HEK293 (cell line): Measurements from ENCODE around the gene FBXL15.

Source experiments
- SP2 ChIP-seq: fragments of 450-650 bp; formaldehyde crosslinking; IDR thresholded peaks from 2 replicates; pipeline ENCODE4 v1.5.1; 2016; ENCODE audit warnings: missing biosample characterization, missing genetic modification characterization
- ZEB2 ChIP-seq: fragments of 450-650 bp; formaldehyde crosslinking; IDR thresholded peaks from 2 replicates; pipeline ENCODE4 v1.5.1; 2016; ENCODE audit warnings: missing biosample characterization, missing genetic modification characterization
- ZNF121 ChIP-seq: fragments of 450-650 bp; formaldehyde crosslinking; IDR thresholded peaks from 2 replicates; pipeline ENCODE4 v1.5.1; 2016; ENCODE audit warnings: missing biosample characterization, missing genetic modification characterization
- ZNF23 ChIP-seq: fragments of 450-650 bp; formaldehyde crosslinking; IDR thresholded peaks from 2 replicates; pipeline ENCODE4 v1.5.1; 2016; ENCODE audit warnings: missing biosample characterization, missing genetic modification characterization, borderline replicate concordance
- ZNF248 ChIP-seq: fragments of 450-650 bp; formaldehyde crosslinking; IDR thresholded peaks from 2 replicates; pipeline ENCODE4 v1.5.1; 2017; ENCODE audit warnings: missing biosample characterization, missing genetic modification characterization
- ZNF549 ChIP-seq: fragments of 450-650 bp; IDR thresholded peaks from 2 replicates; pipeline ENCODE4 v1.5.1; 2018; ENCODE audit warnings: missing biosample characterization, missing genetic modification characterization, mild to moderate bottlenecking, inconsistent platforms, moderate library complexity
- TF ChIP-seq, protein P1 (sequence below): fragments of 450-650 bp; formaldehyde crosslinking; IDR thresholded peaks from 2 replicates; pipeline ENCODE4 v1.5.1; 2016; ENCODE audit warnings: missing biosample characterization, missing genetic modification characterization
- TF ChIP-seq, protein P2 (sequence below): fragments of 450-650 bp; formaldehyde crosslinking; IDR thresholded peaks from 2 replicates; pipeline ENCODE4 v1.5.1; 2016; ENCODE audit warnings: missing biosample characterization, missing genetic modification characterization
- TF ChIP-seq, protein P3 (sequence below): fragments of 450-650 bp; formaldehyde crosslinking; optimal IDR thresholded peaks from 2 replicates; pipeline ENCODE3; 2016; ENCODE audit warnings: missing biosample characterization, mild to moderate bottlenecking, missing genetic modification characterization
- TF ChIP-seq, protein P4 (sequence below): fragments of 450-650 bp; formaldehyde crosslinking; IDR thresholded peaks from 2 replicates; pipeline ENCODE4 v1.5.1; 2016; ENCODE audit warnings: missing biosample characterization, missing genetic modification characterization

DNA sequence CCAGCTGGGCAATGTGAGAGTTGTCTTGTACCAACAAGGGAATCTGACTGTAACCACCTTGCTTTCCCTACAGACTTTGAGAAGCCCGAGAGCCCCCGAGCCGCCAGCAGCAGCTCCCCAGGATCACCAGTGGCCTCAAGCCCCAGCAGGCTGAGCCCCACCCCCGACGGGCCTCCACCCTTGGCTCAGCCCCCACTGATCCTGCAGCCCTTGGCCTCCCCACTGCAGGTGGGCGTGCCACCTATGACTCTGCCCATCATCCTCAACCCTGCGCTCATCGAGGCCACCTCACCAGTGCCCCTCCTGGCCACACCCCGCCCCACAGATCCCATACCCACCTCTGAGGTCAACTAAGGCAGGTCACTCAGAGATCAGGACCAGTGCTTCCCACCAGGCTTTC lies 38.7 kb upstream of the FBXL15 start:
- TF ChIP-seq, protein P1, sequence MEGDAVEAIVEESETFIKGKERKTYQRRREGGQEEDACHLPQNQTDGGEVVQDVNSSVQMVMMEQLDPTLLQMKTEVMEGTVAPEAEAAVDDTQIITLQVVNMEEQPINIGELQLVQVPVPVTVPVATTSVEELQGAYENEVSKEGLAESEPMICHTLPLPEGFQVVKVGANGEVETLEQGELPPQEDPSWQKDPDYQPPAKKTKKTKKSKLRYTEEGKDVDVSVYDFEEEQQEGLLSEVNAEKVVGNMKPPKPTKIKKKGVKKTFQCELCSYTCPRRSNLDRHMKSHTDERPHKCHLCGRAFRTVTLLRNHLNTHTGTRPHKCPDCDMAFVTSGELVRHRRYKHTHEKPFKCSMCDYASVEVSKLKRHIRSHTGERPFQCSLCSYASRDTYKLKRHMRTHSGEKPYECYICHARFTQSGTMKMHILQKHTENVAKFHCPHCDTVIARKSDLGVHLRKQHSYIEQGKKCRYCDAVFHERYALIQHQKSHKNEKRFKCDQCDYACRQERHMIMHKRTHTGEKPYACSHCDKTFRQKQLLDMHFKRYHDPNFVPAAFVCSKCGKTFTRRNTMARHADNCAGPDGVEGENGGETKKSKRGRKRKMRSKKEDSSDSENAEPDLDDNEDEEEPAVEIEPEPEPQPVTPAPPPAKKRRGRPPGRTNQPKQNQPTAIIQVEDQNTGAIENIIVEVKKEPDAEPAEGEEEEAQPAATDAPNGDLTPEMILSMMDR = no peak
- TF ChIP-seq, protein P2, sequence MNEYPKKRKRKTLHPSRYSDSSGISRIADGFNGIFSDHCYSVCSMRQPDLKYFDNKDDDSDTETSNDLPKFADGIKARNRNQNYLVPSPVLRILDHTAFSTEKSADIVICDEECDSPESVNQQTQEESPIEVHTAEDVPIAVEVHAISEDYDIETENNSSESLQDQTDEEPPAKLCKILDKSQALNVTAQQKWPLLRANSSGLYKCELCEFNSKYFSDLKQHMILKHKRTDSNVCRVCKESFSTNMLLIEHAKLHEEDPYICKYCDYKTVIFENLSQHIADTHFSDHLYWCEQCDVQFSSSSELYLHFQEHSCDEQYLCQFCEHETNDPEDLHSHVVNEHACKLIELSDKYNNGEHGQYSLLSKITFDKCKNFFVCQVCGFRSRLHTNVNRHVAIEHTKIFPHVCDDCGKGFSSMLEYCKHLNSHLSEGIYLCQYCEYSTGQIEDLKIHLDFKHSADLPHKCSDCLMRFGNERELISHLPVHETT (tag by site-specific recombination) = no peak
- TF ChIP-seq ZNF248 (tag by site-specific recombination) = no peak
- TF ChIP-seq, protein P3, sequence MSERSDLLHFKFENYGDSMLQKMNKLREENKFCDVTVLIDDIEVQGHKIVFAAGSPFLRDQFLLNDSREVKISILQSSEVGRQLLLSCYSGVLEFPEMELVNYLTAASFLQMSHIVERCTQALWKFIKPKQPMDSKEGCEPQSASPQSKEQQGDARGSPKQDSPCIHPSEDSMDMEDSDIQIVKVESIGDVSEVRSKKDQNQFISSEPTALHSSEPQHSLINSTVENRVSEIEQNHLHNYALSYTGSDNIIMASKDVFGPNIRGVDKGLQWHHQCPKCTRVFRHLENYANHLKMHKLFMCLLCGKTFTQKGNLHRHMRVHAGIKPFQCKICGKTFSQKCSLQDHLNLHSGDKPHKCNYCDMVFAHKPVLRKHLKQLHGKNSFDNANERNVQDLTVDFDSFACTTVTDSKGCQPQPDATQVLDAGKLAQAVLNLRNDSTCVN (tag by site-specific recombination) = no peak
- TF ChIP-seq, protein P4, sequence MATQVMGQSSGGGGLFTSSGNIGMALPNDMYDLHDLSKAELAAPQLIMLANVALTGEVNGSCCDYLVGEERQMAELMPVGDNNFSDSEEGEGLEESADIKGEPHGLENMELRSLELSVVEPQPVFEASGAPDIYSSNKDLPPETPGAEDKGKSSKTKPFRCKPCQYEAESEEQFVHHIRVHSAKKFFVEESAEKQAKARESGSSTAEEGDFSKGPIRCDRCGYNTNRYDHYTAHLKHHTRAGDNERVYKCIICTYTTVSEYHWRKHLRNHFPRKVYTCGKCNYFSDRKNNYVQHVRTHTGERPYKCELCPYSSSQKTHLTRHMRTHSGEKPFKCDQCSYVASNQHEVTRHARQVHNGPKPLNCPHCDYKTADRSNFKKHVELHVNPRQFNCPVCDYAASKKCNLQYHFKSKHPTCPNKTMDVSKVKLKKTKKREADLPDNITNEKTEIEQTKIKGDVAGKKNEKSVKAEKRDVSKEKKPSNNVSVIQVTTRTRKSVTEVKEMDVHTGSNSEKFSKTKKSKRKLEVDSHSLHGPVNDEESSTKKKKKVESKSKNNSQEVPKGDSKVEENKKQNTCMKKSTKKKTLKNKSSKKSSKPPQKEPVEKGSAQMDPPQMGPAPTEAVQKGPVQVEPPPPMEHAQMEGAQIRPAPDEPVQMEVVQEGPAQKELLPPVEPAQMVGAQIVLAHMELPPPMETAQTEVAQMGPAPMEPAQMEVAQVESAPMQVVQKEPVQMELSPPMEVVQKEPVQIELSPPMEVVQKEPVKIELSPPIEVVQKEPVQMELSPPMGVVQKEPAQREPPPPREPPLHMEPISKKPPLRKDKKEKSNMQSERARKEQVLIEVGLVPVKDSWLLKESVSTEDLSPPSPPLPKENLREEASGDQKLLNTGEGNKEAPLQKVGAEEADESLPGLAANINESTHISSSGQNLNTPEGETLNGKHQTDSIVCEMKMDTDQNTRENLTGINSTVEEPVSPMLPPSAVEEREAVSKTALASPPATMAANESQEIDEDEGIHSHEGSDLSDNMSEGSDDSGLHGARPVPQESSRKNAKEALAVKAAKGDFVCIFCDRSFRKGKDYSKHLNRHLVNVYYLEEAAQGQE (tag by site-specific recombination) = no peak
- no peak for TF ChIP-seq ZNF121 (tag by site-specific recombination)
- no peak for TF ChIP-seq ZNF23 (tag by site-specific recombination)
- TF ChIP-seq SP2 = no peak
- no peak for TF ChIP-seq ZNF549 (tag by site-specific recombination)
- no peak for TF ChIP-seq ZEB2 (tag by site-specific recombination)
